ENCODE results near the gene PHKA1. TPM values are rescaled to one million over a fixed set of nuclear protein-coding genes. Genes with fewer than 3 reads are reported as not detected.
"Not testable (repeated sequence)": the region's sequence is repeated elsewhere in the genome, so short reads cannot be mapped to it uniquely, and the experiment has no call there.

Gene PHKA1
- 3.9 TPM for total RNA-seq
- long read RNA-seq, partial matches to known transcripts = 2 of 2 reads
- long read RNA-seq, other reads (novel, unspliced or antisense) = 0 of 2 reads

- intact Hi-C loops (cut with DNase I) = not testable (repeated sequence)
- DNase-seq = peak; percentile 53
- H3K4me3 ChIP-seq = peak within 1 kb of the TSS; percentile 54
These were observed at the start of gene PHKA1 for GRCh38 chrX:72713599-72714477. Gene PHKA1 (minus strand): TSS chrX:72714306. CDS start chrX:72713880, 426 bp downstream.

GRCh38 chrX:72760454-72760853 lies 46.3 kb upstream of the PHKA1 start:
- ATAC-seq; H3K4me3 ChIP-seq; intact Hi-C loops (cut with DNase I): not testable (repeated sequence)

More at GRCh38 chrX:72713599-72714477, at the start of gene PHKA1:
- H3K9me3 ChIP-seq; H3K4me1 ChIP-seq; H3K27me3 ChIP-seq (ENCODE audit: low read depth); H3K36me3 ChIP-seq: not testable (repeated sequence)
- peak within 1 kb of the TSS; percentile 67 for H3K27ac ChIP-seq
- peak; percentile 88 to 89 for ATAC-seq

GRCh38 chrX:72748545-72748944 lies 34.4 kb upstream of the PHKA1 start:
- H3K36me3 ChIP-seq; H3K4me1 ChIP-seq; ATAC-seq; DNase-seq; H3K9me3 ChIP-seq; intact Hi-C loops (cut with DNase I); H3K27me3 ChIP-seq (ENCODE audit: low read depth); H3K27ac ChIP-seq; H3K4me3 ChIP-seq: not testable (repeated sequence)

More at GRCh38 chrX:72760454-72760853, 46.3 kb upstream of the PHKA1 start:
- not testable (repeated sequence) for H3K36me3 ChIP-seq; DNase-seq; H3K27me3 ChIP-seq (ENCODE audit: low read depth); H3K27ac ChIP-seq; H3K9me3 ChIP-seq; H3K4me1 ChIP-seq

GRCh38 chrX:72745546-72745945 lies 31.4 kb upstream of the PHKA1 start:
- H3K9me3 ChIP-seq; intact Hi-C loops (cut with DNase I); H3K36me3 ChIP-seq; DNase-seq; H3K4me3 ChIP-seq; H3K4me1 ChIP-seq; H3K27me3 ChIP-seq (ENCODE audit: low read depth); H3K27ac ChIP-seq; ATAC-seq: not testable (repeated sequence)

- no peak for DNase-seq
- no peak for ATAC-seq
- no peaks in the 10 kb centered on the region for H3K36me3 ChIP-seq
- no peak for TF ChIP-seq CTCF (IDR thresholded peaks at IDR 0.05)
- H3K9me3 ChIP-seq = no peaks in the 10 kb centered on the region
- intact Hi-C loops (cut with DNase I) = no loop called here
- no peaks in the 10 kb centered on the region for H3K4me1 ChIP-seq
- no peak overlapping the region for H3K4me3 ChIP-seq
- H3K27ac ChIP-seq = no peak overlapping the region
- no peaks in the 10 kb centered on the region for H3K27me3 ChIP-seq (ENCODE audit: low read depth)
These were observed 21.5 kb upstream of the PHKA1 start for GRCh38 chrX:72735561-72735960.

- H3K4me1 ChIP-seq; DNase-seq; H3K36me3 ChIP-seq; H3K27ac ChIP-seq; H3K4me3 ChIP-seq; intact Hi-C loops (cut with DNase I); H3K9me3 ChIP-seq; H3K27me3 ChIP-seq (ENCODE audit: low read depth); ATAC-seq: not testable (repeated sequence)
These were observed 19.5 kb upstream of the PHKA1 start for GRCh38 chrX:72733636-72734035.

- Histone ChIP-seq H3K36me3 (no peaks in the 10 kb centered on the region), H3K4me1 (no peaks in the 10 kb centered on the region), H3K9me3 (no peaks in the 10 kb centered on the region), H3K27ac (no peak overlapping the region), H3K27me3 (ENCODE audit: low read depth) (no peaks in the 10 kb centered on the region), H3K4me3 (no peak overlapping the region)
- intact Hi-C loops (cut with DNase I) = no loop called here
- no peak for ATAC-seq
- no peak for DNase-seq
- TF ChIP-seq CTCF (IDR thresholded peaks at IDR 0.05) = no peak
These were observed 13.7 kb upstream of the PHKA1 start for GRCh38 chrX:72727846-72728245.

- no peaks in the 10 kb centered on the region for H3K4me1 ChIP-seq
- no peaks in the 10 kb centered on the region for H3K27me3 ChIP-seq (ENCODE audit: low read depth)
- DNase-seq (no peak), ATAC-seq (no peak)
- H3K9me3 ChIP-seq = no peaks in the 10 kb centered on the region
- H3K4me3 ChIP-seq = no peak overlapping the region
- TF ChIP-seq CTCF (IDR thresholded peaks at IDR 0.05) = no peak
- no peaks in the 10 kb centered on the region for H3K36me3 ChIP-seq
- intact Hi-C loops (cut with DNase I) = no loop called here
- H3K27ac ChIP-seq = no peak overlapping the region
These were observed 2.7 kb upstream of the PHKA1 start for GRCh38 chrX:72716766-72717165.
